Ovary (tissue), 3 donors: ENCODE measurements around the gene GRB14.

ENCODE experiments used
- POLR2A ChIP-seq: fragments of 450-650 bp; IDR thresholded peaks from one replicate; pipeline ENCODE4 v1.6.1; 2017; ENCODE audit warnings: antibody characterized with exemption, mild to moderate bottlenecking, moderate library complexity
- TF ChIP-seq, protein P1 (sequence below), 3 donors: fragments of 450-650 bp in 2 of 3; fragments of 200-600 bp in 1 of 3; IDR thresholded peaks; one replicate each; pipeline versions ENCODE4 v1.5.1 to v1.8.0; 2016 to 2022; ENCODE audit warnings: antibody characterized with exemption in 3 of 3, mild to moderate bottlenecking in 1 of 3
- donor health status: DM: no; HTN: no; CAD: no.

DNA sequence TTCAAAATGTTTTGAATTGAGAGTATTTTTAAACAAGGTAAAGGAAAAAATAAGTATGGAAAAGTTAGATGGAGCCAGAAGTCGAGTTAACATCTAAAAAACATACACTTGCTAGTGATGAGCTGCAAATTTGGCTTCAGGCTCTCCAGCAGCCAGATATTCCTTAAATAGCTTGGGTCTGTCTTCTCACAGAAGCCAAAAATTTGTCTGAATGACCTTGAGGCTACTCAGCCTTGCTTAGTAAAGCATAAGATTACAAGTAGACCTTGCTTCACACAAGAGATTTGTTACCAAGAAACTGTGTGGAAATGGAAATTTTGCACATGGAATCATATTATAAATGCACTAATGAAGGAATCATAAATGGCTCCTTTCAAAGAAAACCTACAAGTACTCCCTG, 40.8 kb upstream of the GRB14 start:
- TF ChIP-seq POLR2A = no peak
- TF ChIP-seq, protein P1, sequence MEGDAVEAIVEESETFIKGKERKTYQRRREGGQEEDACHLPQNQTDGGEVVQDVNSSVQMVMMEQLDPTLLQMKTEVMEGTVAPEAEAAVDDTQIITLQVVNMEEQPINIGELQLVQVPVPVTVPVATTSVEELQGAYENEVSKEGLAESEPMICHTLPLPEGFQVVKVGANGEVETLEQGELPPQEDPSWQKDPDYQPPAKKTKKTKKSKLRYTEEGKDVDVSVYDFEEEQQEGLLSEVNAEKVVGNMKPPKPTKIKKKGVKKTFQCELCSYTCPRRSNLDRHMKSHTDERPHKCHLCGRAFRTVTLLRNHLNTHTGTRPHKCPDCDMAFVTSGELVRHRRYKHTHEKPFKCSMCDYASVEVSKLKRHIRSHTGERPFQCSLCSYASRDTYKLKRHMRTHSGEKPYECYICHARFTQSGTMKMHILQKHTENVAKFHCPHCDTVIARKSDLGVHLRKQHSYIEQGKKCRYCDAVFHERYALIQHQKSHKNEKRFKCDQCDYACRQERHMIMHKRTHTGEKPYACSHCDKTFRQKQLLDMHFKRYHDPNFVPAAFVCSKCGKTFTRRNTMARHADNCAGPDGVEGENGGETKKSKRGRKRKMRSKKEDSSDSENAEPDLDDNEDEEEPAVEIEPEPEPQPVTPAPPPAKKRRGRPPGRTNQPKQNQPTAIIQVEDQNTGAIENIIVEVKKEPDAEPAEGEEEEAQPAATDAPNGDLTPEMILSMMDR (IDR thresholded peaks at IDR 0.05) = no peak
